Fibroblast of peridontal ligament (primary cell): ENCODE data around the gene KDM1B.
A peak's percentile ranks its signal among the peaks of the same experiment; 100 is the strongest.
"Not testable (repeated sequence)": the region's sequence is repeated elsewhere in the genome, so short reads cannot be mapped to it uniquely, and the experiment has no call there.

Source experiments
- DNase-seq: peaks from one replicate; pipeline ENCODE4 v3.0.0-alpha.2; 2010; ENCODE audit errors: extremely low read depth

KDM1B gene

DNA sequence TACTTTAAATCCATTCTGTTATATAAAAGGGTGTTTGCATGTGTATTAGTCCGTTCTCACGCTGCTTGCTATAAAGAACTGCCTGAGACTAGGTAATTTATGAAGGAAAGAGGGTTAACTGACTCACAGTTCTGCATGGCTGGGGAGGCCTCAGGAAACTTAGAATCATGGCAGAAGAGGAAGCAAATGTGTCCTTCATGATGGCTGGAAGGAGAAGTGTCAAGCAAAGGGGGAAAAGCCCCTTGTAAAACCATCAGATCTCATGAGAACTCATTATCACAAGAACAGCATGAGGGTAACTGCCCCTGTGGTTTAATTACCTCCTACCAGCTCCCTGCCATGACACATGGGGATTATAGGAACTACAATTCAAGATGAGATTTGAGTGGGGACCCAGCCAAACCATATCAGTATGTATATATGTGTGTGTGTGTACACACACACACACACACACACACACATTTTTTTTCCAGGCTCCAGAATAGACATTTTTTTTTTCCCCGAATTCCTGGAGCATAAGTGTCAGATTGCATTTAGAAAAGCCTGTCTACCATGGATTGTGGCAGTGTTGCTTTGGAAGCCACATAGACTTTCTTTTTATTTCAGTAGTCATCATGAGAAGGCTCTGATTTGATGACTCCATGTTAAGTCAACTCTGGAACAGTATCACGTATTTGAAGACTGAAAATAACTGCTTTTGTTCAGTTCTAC, 31.5 kb downstream of the KDM1B start:
- peak; percentile 34 for DNase-seq

DNA sequence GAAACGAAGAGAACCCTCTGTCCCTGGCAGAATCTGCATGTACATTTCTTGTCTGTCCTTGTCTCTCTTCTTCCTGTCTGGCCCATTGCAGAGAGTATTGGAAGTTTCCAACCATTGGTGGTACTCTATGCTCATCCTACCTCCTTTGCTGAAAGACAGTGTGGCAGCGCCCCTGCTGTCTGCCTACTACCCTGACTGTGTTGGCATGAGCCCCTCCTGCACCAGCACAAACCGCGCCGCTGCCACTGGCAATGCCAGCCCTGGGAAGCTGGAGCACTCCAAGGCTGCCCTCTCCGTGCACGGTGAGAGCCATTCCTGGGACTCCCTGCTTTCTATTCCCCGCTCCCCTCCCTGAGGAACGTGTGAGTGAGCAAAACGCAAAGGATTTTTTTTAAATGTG, 32.5 kb downstream of the KDM1B start:
- no peak for DNase-seq

GRCh38 chr6:18189196-18189595, 34.0 kb downstream of the KDM1B start:
- DNase-seq, result no peak

- no peak for DNase-seq
These were observed 36.8 kb downstream of the KDM1B start for GRCh38 chr6:18192026-18192425.

- DNase-seq, result peak; percentile 35
These were observed 48.6 kb downstream of the KDM1B start for GRCh38 chr6:18203786-18204185.

- DNase-seq, result no peak
These were observed 49.5 kb downstream of the KDM1B start for GRCh38 chr6:18204691-18205090.

DNA sequence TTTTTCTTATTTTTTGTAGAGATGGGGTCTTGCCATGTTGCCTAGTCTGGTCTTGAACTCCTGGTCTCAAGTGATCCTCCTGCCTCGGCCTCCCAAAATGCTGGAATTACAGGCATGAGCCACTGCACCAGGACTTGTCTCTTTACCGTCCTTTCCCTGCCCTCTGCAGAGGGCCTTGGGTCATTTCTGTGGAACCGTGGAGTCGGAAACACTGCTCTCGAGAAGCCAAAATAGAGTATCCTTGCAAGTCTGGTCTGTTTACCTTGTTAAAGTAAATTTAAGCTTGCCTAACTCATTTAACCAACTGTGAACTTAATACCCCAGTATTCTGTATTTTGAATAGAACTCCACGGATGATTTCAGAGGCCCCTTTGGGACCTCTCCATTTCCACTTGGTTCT, 51.4 kb downstream of the KDM1B start:
- no peak for DNase-seq

- DNase-seq, result no peak
These were observed 52.2 kb downstream of the KDM1B start for GRCh38 chr6:18207438-18207837.

DNA sequence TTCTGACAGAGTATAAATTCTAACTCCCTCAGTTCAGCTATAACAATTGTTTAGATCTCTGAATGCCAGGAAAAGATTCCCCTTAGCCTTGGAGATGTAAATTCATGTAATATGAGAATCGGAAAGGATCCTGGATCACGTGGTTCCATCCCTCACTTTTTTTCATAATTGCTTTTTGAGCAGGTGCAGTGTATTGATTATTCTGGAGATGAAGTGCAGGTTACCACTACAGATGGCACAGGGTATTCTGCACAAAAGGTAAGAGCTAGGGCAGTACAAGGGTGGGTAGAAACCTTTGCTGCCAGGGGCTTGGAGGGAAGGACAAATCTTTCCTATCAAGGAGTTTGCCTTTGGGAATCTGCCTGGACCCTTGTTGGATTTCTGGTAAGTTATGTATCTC, 52.7 kb downstream of the KDM1B start:
- no peak for DNase-seq

DNA sequence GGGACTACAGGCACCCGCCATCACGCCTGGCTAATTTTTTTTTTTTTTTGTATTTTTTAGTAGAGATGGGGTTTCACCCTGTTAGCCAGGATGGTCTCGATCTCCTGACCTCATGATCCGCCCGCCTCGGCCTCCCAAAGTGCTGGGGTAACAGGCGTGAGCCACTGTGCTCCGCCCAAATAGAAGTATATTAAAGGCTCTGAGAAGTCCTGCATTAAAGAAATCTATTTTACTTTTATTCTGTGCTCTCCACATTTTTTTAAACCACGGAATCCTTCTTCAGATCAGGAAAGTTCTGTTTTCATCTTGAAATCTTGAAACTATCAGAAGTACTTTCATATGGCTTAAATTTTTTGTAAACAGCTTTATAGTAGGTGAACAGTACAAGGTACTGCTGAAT, 53.6 kb downstream of the KDM1B start:
- DNase-seq, result not testable (repeated sequence)

GRCh38 chr6:18209539-18210197, 54.4 kb downstream of the KDM1B start:
- peak; percentile 25 for DNase-seq

GRCh38 chr6:18210707-18211106, 55.5 kb downstream of the KDM1B start:
- no peak for DNase-seq

DNA sequence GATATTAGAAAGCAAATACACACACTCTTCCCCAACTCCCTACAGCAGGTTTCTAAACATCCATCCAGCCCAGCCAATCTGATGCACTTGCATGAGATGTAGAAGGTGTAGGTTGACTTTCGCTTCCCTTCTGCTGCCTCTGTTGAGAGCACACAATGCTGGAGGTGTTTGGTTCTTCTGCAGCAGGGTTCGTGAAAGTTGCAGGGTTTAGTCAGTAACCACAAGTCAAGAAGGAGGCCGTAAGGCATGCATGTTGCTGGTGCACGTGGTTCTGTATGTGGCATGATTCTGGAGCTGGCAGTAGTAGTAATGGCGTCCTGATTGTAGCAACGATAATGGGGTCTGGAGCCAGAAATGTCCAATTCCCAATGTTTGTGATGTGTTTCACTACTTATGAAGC, 56.1 kb downstream of the KDM1B start:
- no peak for DNase-seq

GRCh38 chr6:18212231-18212630, 57.0 kb downstream of the KDM1B start:
- no peak for DNase-seq

DNA sequence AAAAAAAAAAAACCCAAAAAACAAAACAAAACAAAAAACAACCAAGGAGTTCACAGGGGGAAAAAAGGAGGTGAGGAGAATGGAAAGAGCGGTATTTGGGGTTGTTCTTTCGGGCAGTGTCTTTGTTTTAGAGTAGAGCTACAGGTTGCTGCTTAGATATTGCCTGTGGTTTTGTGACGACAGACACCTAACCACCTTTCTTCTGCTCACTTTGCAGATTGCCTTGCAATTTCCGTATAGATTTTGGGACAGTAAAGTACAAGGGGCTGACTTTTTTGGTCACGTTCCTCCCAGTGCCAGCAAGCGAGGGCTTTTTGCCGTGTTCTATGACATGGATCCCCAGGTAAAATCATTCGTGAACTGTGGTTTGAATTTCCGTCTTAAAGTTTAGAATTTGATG, 58.2 kb downstream of the KDM1B start:
- DNase-seq, result no peak

- no peak for DNase-seq
These were observed 58.8 kb downstream of the KDM1B start for GRCh38 chr6:18214003-18214402.

DNA sequence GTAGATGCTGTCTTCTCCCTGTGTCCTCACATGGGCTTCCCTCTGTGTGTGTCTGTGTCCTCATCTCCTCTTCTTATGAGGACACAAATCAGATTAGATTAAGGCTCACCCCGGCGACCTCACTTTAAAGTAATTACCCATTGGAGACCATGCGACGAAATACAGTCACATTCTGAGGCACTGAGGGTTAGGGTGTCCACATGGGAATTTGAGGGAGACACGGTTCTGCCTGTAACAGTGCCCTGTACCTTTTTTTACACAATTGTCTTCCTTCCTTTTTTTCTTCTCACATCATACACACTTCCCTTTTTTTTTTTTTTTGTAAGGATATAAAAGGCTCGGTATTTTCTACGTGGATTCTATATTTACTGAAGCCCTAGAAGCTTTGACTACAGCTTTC, 60.2 kb downstream of the KDM1B start:
- no peak for DNase-seq

DNA sequence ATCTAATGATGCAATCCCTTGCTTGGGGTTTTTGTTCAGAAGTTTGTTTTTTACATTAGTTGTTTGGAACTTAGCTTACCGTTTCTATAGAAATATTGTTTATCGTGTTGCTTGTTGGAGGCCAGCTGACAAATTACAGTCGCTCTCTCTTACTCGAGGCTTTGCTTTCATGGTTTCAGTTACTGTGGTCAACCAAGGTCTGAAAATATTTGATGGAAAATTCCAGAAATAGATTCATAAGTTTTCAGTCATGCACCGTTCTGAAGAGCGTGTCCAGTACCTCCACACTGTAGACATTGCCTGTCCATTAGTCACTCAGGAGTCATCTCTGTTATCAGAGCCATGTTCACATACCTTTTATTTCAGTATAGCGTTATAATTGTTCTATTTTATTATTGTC, 61.2 kb downstream of the KDM1B start:
- peak; percentile 70 for DNase-seq

DNA sequence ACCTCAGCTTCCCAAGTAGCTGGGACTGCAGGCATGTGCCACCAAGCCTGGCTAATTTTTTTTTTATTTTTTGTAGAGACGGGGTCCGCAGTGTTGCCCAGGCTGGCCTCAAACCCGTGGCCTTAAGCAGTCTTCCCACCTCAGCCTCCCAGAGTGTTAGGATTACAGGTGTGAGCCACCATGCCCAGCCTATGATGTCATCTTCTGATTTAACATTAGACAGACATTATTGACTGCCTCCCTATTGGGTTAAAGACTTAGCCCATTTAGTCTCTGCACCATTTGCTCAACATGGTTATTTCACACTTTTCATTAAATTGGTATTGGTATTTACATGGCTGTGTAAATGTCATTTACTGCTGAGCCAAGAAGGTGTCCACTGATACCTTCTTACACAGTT, 63.0 kb downstream of the KDM1B start:
- no peak for DNase-seq

- no peak for DNase-seq
These were observed 64.4 kb downstream of the KDM1B start for GRCh38 chr6:18219591-18219990.

DNA sequence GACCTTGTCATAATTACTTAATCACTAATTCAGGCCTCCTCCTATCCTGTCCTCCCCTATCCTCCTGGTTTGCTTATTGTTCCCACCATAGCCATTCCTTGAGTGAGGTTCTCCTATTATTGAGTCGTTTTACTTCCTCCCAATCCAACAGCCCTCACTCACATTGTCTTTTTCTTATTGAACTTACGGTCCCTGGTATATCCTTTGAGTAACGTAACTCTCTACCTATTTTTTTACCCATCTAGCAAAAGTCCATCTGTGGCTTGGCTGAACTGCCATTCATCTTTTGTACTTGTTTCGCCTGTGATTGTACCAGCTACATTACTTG, 66.0 kb downstream of the KDM1B start:
- DNase-seq, result no peak

DNA sequence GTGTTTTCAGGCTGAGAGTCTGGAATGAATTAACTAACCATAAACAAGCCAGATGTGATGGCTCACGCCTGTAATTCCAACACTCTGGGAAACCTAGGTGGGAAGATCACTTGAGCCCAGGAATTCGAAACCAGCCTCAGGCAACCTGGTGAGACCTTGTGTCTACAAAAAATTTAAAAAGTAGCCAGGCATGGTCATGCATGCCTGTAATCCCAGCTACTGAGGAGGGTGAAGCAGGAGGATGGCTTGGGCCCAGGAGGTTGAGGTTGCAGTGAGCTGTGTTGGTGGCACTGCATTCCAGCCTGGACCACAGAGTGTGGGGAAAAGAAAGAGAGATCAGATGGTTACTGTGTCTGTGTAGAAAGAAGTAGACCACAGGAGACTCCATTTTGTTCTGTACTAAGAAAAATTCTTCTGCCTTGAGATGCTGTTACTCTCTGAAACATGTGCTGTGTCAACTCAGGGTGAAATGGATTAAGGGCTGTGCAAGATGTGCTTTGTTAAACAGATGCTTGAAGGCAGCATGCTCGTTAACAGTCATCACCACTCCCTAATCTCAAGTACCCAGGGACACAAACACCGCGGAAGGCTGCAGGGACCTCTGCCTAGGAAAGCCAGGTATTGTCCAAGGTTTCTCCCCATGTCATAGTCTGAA, 71.4 kb downstream of the KDM1B start:
- DNase-seq, result peak; percentile 90

- DNase-seq, result not testable (repeated sequence)
These were observed 71.9 kb downstream of the KDM1B start for GRCh38 chr6:18227166-18227565.
